GM06990 (cell line): ENCODE data around the gene GGA1.

Experiments used
- DNase-seq: peaks from one replicate; pipeline ENCODE4 v3.0.0-alpha.2; 2011; ENCODE audit not compliant: insufficient read length; ENCODE audit errors: extremely low read depth
- H3K27me3 ChIP-seq: replicated peaks from 2 replicates; pipeline ENCODE4 v1.6.0; 2011; ENCODE audit warnings: low read length; ENCODE audit not compliant: control insufficient read depth, insufficient read depth
- H3K36me3 ChIP-seq: 2 replicates; pipeline ENCODE4 v1.5.1; 2011; ENCODE audit warnings: low read length; ENCODE audit not compliant: control insufficient read depth, insufficient read depth
- H3K4me3 ChIP-seq: replicated peaks from 2 replicates; pipeline ENCODE4 v1.5.1; 2011; ENCODE audit warnings: low read depth, mild to moderate bottlenecking, control low read depth, low read length
- TF ChIP-seq, protein P1 (sequence below): IDR thresholded peaks from 2 replicates; pipeline ENCODE4 v1.5.1; 2011; ENCODE audit warnings: low read length, control low read depth, mild to moderate bottlenecking, inconsistent platforms; ENCODE audit not compliant: insufficient read depth, poor library complexity, severe bottlenecking

The GGA1 gene

DNA sequence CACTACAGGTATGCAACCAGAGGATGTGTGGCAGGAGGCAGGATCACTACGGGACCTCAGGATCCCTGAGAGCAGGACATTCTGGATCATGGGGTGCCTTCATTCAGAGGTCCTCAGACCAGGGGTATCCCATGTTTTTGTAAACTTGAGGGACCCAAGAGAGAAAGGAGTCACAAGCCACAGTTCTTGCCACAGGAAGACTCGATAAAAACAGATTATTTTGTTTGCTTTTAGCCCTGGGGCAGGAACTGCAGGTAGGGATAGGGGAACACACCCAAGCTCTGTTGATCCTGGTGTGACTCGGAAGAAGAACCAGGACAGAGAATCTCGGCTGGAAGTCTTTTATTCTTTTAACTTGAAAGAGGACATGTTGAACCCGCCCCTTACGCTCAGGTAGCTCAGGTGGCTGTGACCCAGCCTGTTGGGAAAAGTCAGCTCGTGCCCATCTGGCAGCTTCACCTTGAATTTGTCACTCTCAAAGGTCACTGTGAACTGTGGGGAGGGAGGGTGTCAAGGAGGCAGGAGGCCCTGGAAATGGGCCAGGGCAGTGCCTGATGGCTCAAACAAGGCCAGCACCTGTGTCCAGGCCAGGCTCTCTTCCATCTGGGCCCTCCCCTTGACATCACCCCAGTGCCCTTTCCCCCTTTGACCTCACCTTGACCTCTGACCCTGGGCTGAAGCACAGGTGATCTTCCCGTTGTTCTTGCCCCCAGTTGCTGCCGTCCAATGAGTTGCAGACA lies 38.5 kb upstream of the GGA1 start:
- no peak overlapping the region for H3K4me3 ChIP-seq
- no peaks in the 10 kb centered on the region for H3K36me3 ChIP-seq
- DNase-seq: no peak
- TF ChIP-seq, protein P1, sequence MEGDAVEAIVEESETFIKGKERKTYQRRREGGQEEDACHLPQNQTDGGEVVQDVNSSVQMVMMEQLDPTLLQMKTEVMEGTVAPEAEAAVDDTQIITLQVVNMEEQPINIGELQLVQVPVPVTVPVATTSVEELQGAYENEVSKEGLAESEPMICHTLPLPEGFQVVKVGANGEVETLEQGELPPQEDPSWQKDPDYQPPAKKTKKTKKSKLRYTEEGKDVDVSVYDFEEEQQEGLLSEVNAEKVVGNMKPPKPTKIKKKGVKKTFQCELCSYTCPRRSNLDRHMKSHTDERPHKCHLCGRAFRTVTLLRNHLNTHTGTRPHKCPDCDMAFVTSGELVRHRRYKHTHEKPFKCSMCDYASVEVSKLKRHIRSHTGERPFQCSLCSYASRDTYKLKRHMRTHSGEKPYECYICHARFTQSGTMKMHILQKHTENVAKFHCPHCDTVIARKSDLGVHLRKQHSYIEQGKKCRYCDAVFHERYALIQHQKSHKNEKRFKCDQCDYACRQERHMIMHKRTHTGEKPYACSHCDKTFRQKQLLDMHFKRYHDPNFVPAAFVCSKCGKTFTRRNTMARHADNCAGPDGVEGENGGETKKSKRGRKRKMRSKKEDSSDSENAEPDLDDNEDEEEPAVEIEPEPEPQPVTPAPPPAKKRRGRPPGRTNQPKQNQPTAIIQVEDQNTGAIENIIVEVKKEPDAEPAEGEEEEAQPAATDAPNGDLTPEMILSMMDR: no peak
- H3K27me3 ChIP-seq: no peaks in the 10 kb centered on the region; the same call in none of the 2 replicates

DNA sequence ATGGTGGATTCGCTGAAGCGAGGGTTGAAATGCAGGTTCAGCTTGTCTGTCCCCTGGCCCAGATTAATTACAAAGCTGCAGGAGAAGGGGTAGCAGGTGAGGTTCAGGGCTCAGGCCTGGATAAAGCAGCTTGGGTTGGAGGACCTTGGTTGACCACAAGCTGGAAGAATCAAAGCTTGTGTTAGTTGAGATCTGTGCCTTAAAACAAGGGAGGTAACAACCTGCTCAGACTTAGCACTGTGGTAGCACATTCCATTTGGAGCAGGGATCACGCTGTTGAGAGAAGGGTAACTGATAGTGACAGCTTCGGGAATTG lies 38.0 kb upstream of the GGA1 start:
- TF ChIP-seq, protein P1: no peak
- no peak for DNase-seq
- H3K36me3 ChIP-seq: no peaks in the 10 kb centered on the region

DNA sequence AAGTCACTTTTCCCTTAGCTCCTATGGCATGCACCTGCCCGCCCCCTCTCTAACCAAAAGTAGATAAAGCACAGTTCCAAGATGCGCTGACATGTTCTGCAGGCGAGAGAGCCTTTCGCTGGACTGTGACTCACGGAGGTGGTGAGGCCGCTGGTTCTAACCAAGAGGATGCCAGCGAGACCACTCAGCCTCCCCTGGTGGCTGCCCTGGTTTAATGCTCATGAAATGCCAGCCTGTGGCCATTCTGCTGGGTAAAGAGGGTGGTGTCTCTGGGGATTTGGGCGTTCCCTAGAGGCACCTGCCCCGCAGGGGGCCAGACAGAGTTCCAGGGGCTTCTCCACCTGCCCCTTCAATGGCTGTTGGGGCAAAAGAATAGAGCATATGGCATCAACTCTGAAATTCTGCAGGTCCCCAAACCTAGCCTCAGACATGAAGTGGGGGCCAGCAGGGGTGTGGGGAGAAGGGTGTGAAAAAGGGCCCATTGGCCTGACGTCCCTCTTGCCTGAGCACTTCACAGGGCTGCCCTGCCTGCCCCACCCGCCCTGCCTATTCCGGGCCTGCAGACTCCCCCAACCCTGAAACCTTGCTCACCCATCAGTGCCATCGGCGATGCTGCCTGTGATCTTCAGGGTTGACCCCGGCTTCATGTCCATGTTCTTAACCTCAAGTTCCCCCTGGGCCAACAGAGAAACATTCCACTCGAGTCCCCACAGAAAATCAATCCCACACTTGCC lies 37.2 kb upstream of the GGA1 start:
- no peak for DNase-seq
- TF ChIP-seq, protein P1: peak; percentile 12
- Histone ChIP-seq H3K27me3 (no peaks in the 10 kb centered on the region; the same call in none of the 2 replicates), H3K4me3 (no peak overlapping the region), H3K36me3 (no peaks in the 10 kb centered on the region)

More for the DNA sequence above, 38.0 kb upstream of the GGA1 start:
- Histone ChIP-seq H3K27me3 (no peaks in the 10 kb centered on the region; the same call in none of the 2 replicates), H3K4me3 (no peak overlapping the region)

DNA sequence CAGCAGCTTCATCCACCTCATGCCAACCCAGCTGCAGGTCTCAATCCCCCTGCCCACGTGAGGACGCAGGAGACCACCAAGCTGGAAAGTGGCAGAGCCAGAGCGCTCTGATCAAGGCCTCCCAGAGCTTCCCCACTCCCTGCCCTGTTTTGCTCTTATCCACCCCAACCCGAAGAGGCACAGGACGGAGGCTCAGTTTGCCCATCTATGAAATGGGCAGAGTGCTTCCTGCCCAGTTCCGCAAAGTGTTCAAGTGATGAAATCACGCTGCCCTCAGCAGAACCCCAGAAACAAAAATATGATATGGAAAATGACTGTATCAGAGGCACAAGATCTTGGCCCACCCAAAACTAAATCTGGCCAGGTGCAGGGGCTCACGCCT lies 36.7 kb upstream of the GGA1 start:
- H3K36me3 ChIP-seq: no peaks in the 10 kb centered on the region
- TF ChIP-seq, protein P1: no peak
- H3K27me3 ChIP-seq: no peaks in the 10 kb centered on the region; the same call in none of the 2 replicates
- no peak for DNase-seq
- no peak overlapping the region for H3K4me3 ChIP-seq

DNA sequence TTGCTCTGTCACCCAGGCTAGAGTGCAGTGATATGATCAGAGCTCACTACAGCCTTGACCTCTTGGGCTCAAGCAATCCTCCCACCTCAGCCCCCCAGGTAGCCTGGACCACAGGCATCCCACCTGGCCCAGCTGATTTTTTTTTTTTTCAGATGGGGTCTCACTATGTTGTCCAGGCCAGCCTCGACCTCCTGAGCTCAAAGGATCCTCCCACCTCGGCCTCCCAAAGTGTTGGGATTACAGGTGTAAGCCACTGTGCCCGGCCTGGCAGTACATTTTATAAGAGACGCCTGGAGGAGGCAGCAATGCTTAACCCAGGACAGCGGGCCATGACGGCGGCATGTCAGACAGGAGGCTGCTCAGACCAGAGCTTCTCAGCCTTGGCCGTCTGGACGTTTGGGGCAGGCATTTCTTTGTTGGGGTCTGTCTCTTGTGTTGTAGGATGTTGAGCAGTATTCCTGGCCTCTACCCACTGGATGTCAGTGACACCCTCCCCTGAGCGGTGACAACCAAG lies 33.1 kb upstream of the GGA1 start:
- TF ChIP-seq, protein P1: no peak
- Histone ChIP-seq H3K27me3 (no peaks in the 10 kb centered on the region; the same call in 1 of the 2 replicates), H3K4me3 (no peak overlapping the region), H3K36me3 (no peaks in the 10 kb centered on the region)
- no peak for DNase-seq
